ENCODE data around the gene TPGS1. TPM values are rescaled to one million over a fixed set of nuclear protein-coding genes. Genes with fewer than 3 reads are reported as not detected.

The TPGS1 gene
- total and polyA plus RNA-seq, 2 donors (not counting 3 experiments of a cell fraction or from before 2014, with no cell fraction given): 20.9 to 24.7 TPM

DNA sequence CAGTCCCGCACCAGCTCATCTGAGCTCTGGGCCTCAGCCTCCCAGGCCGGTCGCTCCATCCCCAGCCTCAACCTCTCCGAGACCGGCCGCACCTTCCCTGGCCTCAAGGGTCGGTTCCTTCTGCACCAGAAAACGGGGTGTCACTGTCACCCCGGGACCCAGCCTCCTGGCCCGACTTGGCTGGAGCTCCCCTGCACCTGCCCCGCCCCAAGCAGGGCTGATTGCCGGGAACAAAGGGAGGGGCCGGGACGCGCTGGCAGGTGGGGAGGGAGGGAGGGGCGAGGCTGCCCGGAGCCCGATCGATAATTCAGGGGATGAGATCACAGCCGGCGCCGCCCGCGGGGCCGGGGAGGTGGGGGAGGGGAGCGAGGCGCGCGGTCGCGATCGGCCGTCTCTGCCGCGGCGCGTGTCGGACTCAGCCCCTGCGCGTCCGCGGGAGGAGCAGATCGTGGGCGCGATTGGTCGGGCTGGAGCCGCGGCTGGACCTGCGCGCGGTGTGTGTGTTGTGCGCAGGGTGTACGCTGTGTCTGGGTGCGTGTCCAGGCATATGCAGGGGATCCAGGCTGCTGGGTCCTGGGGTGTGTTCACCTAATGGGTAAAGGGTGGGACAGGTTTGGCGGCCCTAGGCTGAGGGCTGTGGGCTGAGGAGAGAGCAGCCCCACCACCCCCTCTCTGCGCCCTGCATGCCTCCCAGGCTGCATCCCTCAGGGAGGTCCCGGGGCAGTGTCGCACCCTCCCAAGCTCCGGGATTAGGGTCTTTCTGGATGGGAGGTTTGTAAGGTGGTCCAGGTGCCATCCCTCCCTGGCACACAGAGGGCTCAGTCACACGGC, 45.4 kb upstream of the TPGS1 start:
- intact Hi-C loops (cut with micrococcal nuclease): no loop called here

GRCh38 chr19:463483-464207, 43.7 kb upstream of the TPGS1 start:
- ChIA-PET CTCF (no interaction called here), POLR2A (no interaction called here)
- no peak for DNase-seq (ENCODE audit: low read depth, low spot score)
- intact Hi-C loops (cut with micrococcal nuclease) (no loop called here), dilution Hi-C loops (cut with MboI; ENCODE audit: extremely low pct_ligation_motif_present, low sequenced_read_pairs) (no loop called here)
- no peak overlapping the region for H2AFZ ChIP-seq (ENCODE audit: low read depth, low read length)
- H3K4me1 ChIP-seq (ENCODE audit: control insufficient read depth, extremely low read depth, insufficient read depth, low read length): no peaks in the 10 kb centered on the region
- H3K27me3 ChIP-seq (ENCODE audit: control insufficient read depth in 2 of 2, insufficient read depth in 2 of 2, low read length in 2 of 2): peaks cover 5 to 18% of the 10 kb centered on the region in 2 experiments
- H3K9me3 ChIP-seq (replicated peaks; ENCODE audit: control insufficient read depth, insufficient read depth, low read length): no peaks in the 10 kb centered on the region
- no peak overlapping the region for H3K9ac ChIP-seq (replicated peaks; ENCODE audit: extremely low read depth, insufficient read depth, low read length)
- H3K27ac ChIP-seq (ENCODE audit: insufficient read depth, low read depth, low read length): no peak overlapping the region
- H3K9me1 ChIP-seq (replicated peaks; ENCODE audit: control insufficient read depth, extremely low read depth, insufficient read depth, low read length): no peaks in the 10 kb centered on the region
- no peak overlapping the region for H3K4me2 ChIP-seq (ENCODE audit: insufficient read depth, low read length)
- no peaks in the 10 kb centered on the region for H4K20me1 ChIP-seq (replicated peaks; ENCODE audit: control insufficient read depth, extremely low read depth, insufficient read depth, low read length)
- TF ChIP-seq CTCF (IDR thresholded peaks at IDR 0.05; ENCODE audit: extremely low read depth in 1 of 2, insufficient read depth in 1 of 2, low read depth in 1 of 2, low read length in 2 of 2): no peak
- TF ChIP-seq GATA2 (IDR thresholded peaks at IDR 0.05; ENCODE audit: insufficient read depth, insufficient read length, low read depth, low read length): no peak
- TF ChIP-seq POLR2AphosphoS5 (IDR thresholded peaks at IDR 0.05; ENCODE audit: insufficient read depth, low read depth, low read length): no peak
- TF ChIP-seq MAX (IDR thresholded peaks at IDR 0.05; ENCODE audit: insufficient read depth, insufficient read length): no peak
- TF ChIP-seq POLR2A (IDR thresholded peaks at IDR 0.05; ENCODE audit: low read depth, low read length): no peak
- no peak for TF ChIP-seq JUN (IDR thresholded peaks at IDR 0.05; ENCODE audit: borderline replicate concordance, insufficient read depth, insufficient read length, low read depth)
- TF ChIP-seq EZH2 (IDR thresholded peaks at IDR 0.05; ENCODE audit: borderline replicate concordance, low read depth, low read length, severe bottlenecking): no peak
- no peak for TF ChIP-seq FOS (IDR thresholded peaks at IDR 0.05; ENCODE audit: borderline replicate concordance, insufficient read depth, low read length)
- no peak for TF ChIP-seq MYC (IDR thresholded peaks at IDR 0.05; ENCODE audit: low read depth, low read length)
- FAIRE-seq: no peak
- no peaks in the 10 kb centered on the region for H3K79me2 ChIP-seq (ENCODE audit: control insufficient read depth, insufficient read depth, low read length)
- BruUV-seq (replicated peaks): no TSS peak
- no peaks in the 10 kb centered on the region for H3K36me3 ChIP-seq (ENCODE audit: control insufficient read depth in 2 of 2, extremely low read depth in 1 of 2, insufficient read depth in 2 of 2, low read length in 2 of 2)
- no peak overlapping the region for H3K4me3 ChIP-seq (replicated peaks in 1 of 3; ENCODE audit: insufficient read depth in 1 of 3, low read depth in 1 of 3, low read length in 3 of 3)

More for the DNA sequence above, 45.4 kb upstream of the TPGS1 start:
- no TSS peak for BruUV-seq (replicated peaks)
- CTCF ChIA-PET: interaction anchor here (0.8 kb wide), 1 partner anchor 18 kb away, joined by 3 read pairs; no protein-coding TSS in a partner anchor
- no peaks in the 10 kb centered on the region for H3K9me3 ChIP-seq (replicated peaks; ENCODE audit: control insufficient read depth, insufficient read depth, low read length)
- no peaks in the 10 kb centered on the region for H4K20me1 ChIP-seq (replicated peaks; ENCODE audit: control insufficient read depth, extremely low read depth, insufficient read depth, low read length)
- dilution Hi-C loops (cut with MboI; ENCODE audit: extremely low pct_ligation_motif_present, low sequenced_read_pairs): no loop called here
- H3K27me3 ChIP-seq (ENCODE audit: control insufficient read depth in 2 of 2, insufficient read depth in 2 of 2, low read length in 2 of 2): peaks cover 5 to 18% of the 10 kb centered on the region in 2 experiments
- no peak overlapping the region for H3K9ac ChIP-seq (replicated peaks; ENCODE audit: extremely low read depth, insufficient read depth, low read length)
- no peaks in the 10 kb centered on the region for H3K9me1 ChIP-seq (replicated peaks; ENCODE audit: control insufficient read depth, extremely low read depth, insufficient read depth, low read length)
- H3K4me2 ChIP-seq (ENCODE audit: insufficient read depth, low read length): no peak overlapping the region
- no peak overlapping the region for H3K4me3 ChIP-seq (replicated peaks in 1 of 3; ENCODE audit: insufficient read depth in 1 of 3, low read depth in 1 of 3, low read length in 3 of 3)
- no peak overlapping the region for H2AFZ ChIP-seq (ENCODE audit: low read depth, low read length)
- H3K27ac ChIP-seq (ENCODE audit: insufficient read depth, low read depth, low read length): no peak overlapping the region
- FAIRE-seq: no peak
- H3K4me1 ChIP-seq (ENCODE audit: control insufficient read depth, extremely low read depth, insufficient read depth, low read length): no peaks in the 10 kb centered on the region
- no peaks in the 10 kb centered on the region for H3K79me2 ChIP-seq (ENCODE audit: control insufficient read depth, insufficient read depth, low read length)
- no peak for DNase-seq (ENCODE audit: low read depth, low spot score)
- POLR2A ChIA-PET: no interaction called here
- no peak for TF ChIP-seq POLR2A (IDR thresholded peaks at IDR 0.05; ENCODE audit: low read depth, low read length)
- peak; percentile 59 for TF ChIP-seq EZH2 (IDR thresholded peaks at IDR 0.05; ENCODE audit: borderline replicate concordance, low read depth, low read length, severe bottlenecking)
- H3K36me3 ChIP-seq (ENCODE audit: control insufficient read depth in 2 of 2, extremely low read depth in 1 of 2, insufficient read depth in 2 of 2, low read length in 2 of 2): no peaks in the 10 kb centered on the region

All from endothelial cell of umbilical vein (primary cell).